Measurements from ENCODE around the gene TCTN2.

Gene TCTN2

GRCh38 chr12:123655420-123655819, 15.5 kb upstream of the TCTN2 start:
- Histone ChIP-seq H3K36me3 (ENCODE audit: control insufficient read depth in 5 of 5, insufficient read depth in 5 of 5, low read length in 5 of 5) (peaks cover 13 to 49% (median 47%) of the 10 kb centered on the region in 5 donors), H3K9ac (ENCODE audit: low read length in 5 of 5) (no peak overlapping the region), H3K27ac (ENCODE audit: low read depth, low read length) (no peak overlapping the region), H3K4me1 (ENCODE audit: control insufficient read depth in 5 of 5, insufficient read depth in 5 of 5, low read length in 5 of 5) (no peaks in the 10 kb centered on the region), H3K27me3 (ENCODE audit: control insufficient read depth in 5 of 5, insufficient read depth in 4 of 5, low read length in 5 of 5) (no peaks in the 10 kb centered on the region), H3K9me3 (ENCODE audit: control insufficient read depth in 5 of 5, low read length in 5 of 5) (no peaks in the 10 kb centered on the region), H3K4me3 (ENCODE audit: low read depth in 1 of 5, low read length in 5 of 5) (no peak overlapping the region)

GRCh38 chr12:123656392-123656791, 14.5 kb upstream of the TCTN2 start:
- no peak overlapping the region for H3K9ac ChIP-seq (ENCODE audit: low read length in 5 of 5)
- H3K4me3 ChIP-seq (ENCODE audit: low read depth in 1 of 5, low read length in 5 of 5): no peak overlapping the region
- no peaks in the 10 kb centered on the region for H3K9me3 ChIP-seq (ENCODE audit: control insufficient read depth in 5 of 5, low read length in 5 of 5)
- H3K4me1 ChIP-seq (ENCODE audit: control insufficient read depth in 5 of 5, insufficient read depth in 5 of 5, low read length in 5 of 5): no peaks in the 10 kb centered on the region
- no peaks in the 10 kb centered on the region for H3K27me3 ChIP-seq (ENCODE audit: control insufficient read depth in 5 of 5, insufficient read depth in 4 of 5, low read length in 5 of 5)
- peaks cover 16 to 49% (median 41%) of the 10 kb centered on the region in 5 donors for H3K36me3 ChIP-seq (ENCODE audit: control insufficient read depth in 5 of 5, insufficient read depth in 5 of 5, low read length in 5 of 5)
- H3K27ac ChIP-seq (ENCODE audit: low read depth, low read length): no peak overlapping the region

- Histone ChIP-seq H3K36me3 (ENCODE audit: control insufficient read depth in 5 of 5, insufficient read depth in 5 of 5, low read length in 5 of 5) (peaks cover 16 to 45% (median 36%) of the 10 kb centered on the region in 5 donors), H3K27ac (ENCODE audit: low read depth, low read length) (no peak overlapping the region)
Measured at GRCh38 chr12:123657211-123657610, 13.7 kb upstream of the TCTN2 start.

GRCh38 chr12:123659996-123660727, 10.8 kb upstream of the TCTN2 start:
- Histone ChIP-seq H3K27ac (ENCODE audit: low read depth, low read length) (peak overlapping the region; percentile 30), H3K36me3 (ENCODE audit: control insufficient read depth in 5 of 5, insufficient read depth in 5 of 5, low read length in 5 of 5) (peaks cover 16 to 41% (median 32%) of the 10 kb centered on the region in 5 donors), H3K4me1 (ENCODE audit: control insufficient read depth in 5 of 5, insufficient read depth in 5 of 5, low read length in 5 of 5) (no peaks in the 10 kb centered on the region), H3K9me3 (ENCODE audit: control insufficient read depth in 5 of 5, low read length in 5 of 5) (no peaks in the 10 kb centered on the region), H3K27me3 (ENCODE audit: control insufficient read depth in 5 of 5, insufficient read depth in 4 of 5, low read length in 5 of 5) (no peaks in the 10 kb centered on the region), H3K9ac (ENCODE audit: low read length in 5 of 5) (peak overlapping the region in 2 of 5 donors; percentile 5 to 42), H3K4me3 (ENCODE audit: low read depth in 1 of 5, low read length in 5 of 5) (no peak overlapping the region)

More at GRCh38 chr12:123657211-123657610, 13.7 kb upstream of the TCTN2 start:
- H3K9me3 ChIP-seq (ENCODE audit: control insufficient read depth in 5 of 5, low read length in 5 of 5): no peaks in the 10 kb centered on the region
- H3K27me3 ChIP-seq (ENCODE audit: control insufficient read depth in 5 of 5, insufficient read depth in 4 of 5, low read length in 5 of 5): no peaks in the 10 kb centered on the region
- no peaks in the 10 kb centered on the region for H3K4me1 ChIP-seq (ENCODE audit: control insufficient read depth in 5 of 5, insufficient read depth in 5 of 5, low read length in 5 of 5)
- no peak overlapping the region for H3K9ac ChIP-seq (ENCODE audit: low read length in 5 of 5)
- H3K4me3 ChIP-seq (ENCODE audit: low read depth in 1 of 5, low read length in 5 of 5): no peak overlapping the region

- no peaks in the 10 kb centered on the region for H3K9me3 ChIP-seq (ENCODE audit: control insufficient read depth in 5 of 5, low read length in 5 of 5)
- peaks cover 0 to 6% (median 3%) of the 10 kb centered on the region in 5 donors for H3K36me3 ChIP-seq (ENCODE audit: control insufficient read depth in 5 of 5, insufficient read depth in 5 of 5, low read length in 5 of 5)
- H3K9ac ChIP-seq (ENCODE audit: low read length in 5 of 5): no peak overlapping the region
- H3K4me1 ChIP-seq (ENCODE audit: control insufficient read depth in 5 of 5, insufficient read depth in 5 of 5, low read length in 5 of 5): peaks cover 5 to 15% (median 14%) of the 10 kb centered on the region in 5 donors
- no peak overlapping the region for H3K27ac ChIP-seq (ENCODE audit: low read depth, low read length)
- no peak overlapping the region for H3K4me3 ChIP-seq (ENCODE audit: low read depth in 1 of 5, low read length in 5 of 5)
- no peaks in the 10 kb centered on the region for H3K27me3 ChIP-seq (ENCODE audit: control insufficient read depth in 5 of 5, insufficient read depth in 4 of 5, low read length in 5 of 5)
Measured at GRCh38 chr12:123667771-123668170, 3.1 kb upstream of the TCTN2 start.

GRCh38 chr12:123671876-123672275, 963 bp downstream of the TCTN2 start:
- Histone ChIP-seq H3K27me3 (ENCODE audit: control insufficient read depth in 5 of 5, insufficient read depth in 4 of 5, low read length in 5 of 5) (no peaks in the 10 kb centered on the region), H3K4me3 (ENCODE audit: low read depth in 1 of 5, low read length in 5 of 5) (peak overlapping the region; percentile 91 to 97 (median 96)), H3K36me3 (ENCODE audit: control insufficient read depth in 5 of 5, insufficient read depth in 5 of 5, low read length in 5 of 5) (peaks cover 0 to 26% (median 16%) of the 10 kb centered on the region in 5 donors), H3K4me1 (ENCODE audit: control insufficient read depth in 5 of 5, insufficient read depth in 5 of 5, low read length in 5 of 5) (peaks cover 5 to 15% (median 14%) of the 10 kb centered on the region in 5 donors), H3K27ac (ENCODE audit: low read depth, low read length) (no peak overlapping the region), H3K9ac (ENCODE audit: low read length in 5 of 5) (peak overlapping the region in 3 of 5 donors; percentile 78 to 92 (median 88)), H3K9me3 (ENCODE audit: control insufficient read depth in 5 of 5, low read length in 5 of 5) (no peaks in the 10 kb centered on the region)

- peaks cover 5 to 15% (median 14%) of the 10 kb centered on the region in 5 donors for H3K4me1 ChIP-seq (ENCODE audit: control insufficient read depth in 5 of 5, insufficient read depth in 5 of 5, low read length in 5 of 5)
- no peak overlapping the region for H3K4me3 ChIP-seq (ENCODE audit: low read depth in 1 of 5, low read length in 5 of 5)
- no peak overlapping the region for H3K27ac ChIP-seq (ENCODE audit: low read depth, low read length)
- H3K9me3 ChIP-seq (ENCODE audit: control insufficient read depth in 5 of 5, low read length in 5 of 5): no peaks in the 10 kb centered on the region
- H3K36me3 ChIP-seq (ENCODE audit: control insufficient read depth in 5 of 5, insufficient read depth in 5 of 5, low read length in 5 of 5): peaks cover 4 to 44% (median 24%) of the 10 kb centered on the region in 5 donors
- H3K9ac ChIP-seq (ENCODE audit: low read length in 5 of 5): no peak overlapping the region
- no peaks in the 10 kb centered on the region for H3K27me3 ChIP-seq (ENCODE audit: control insufficient read depth in 5 of 5, insufficient read depth in 4 of 5, low read length in 5 of 5)
Measured at GRCh38 chr12:123675436-123675835, 4.5 kb downstream of the TCTN2 start.

GRCh38 chr12:123676616-123677320, 5.9 kb downstream of the TCTN2 start:
- Histone ChIP-seq H3K36me3 (ENCODE audit: control insufficient read depth in 5 of 5, insufficient read depth in 5 of 5, low read length in 5 of 5) (peaks cover 7 to 53% (median 27%) of the 10 kb centered on the region in 5 donors), H3K4me3 (ENCODE audit: low read depth in 1 of 5, low read length in 5 of 5) (no peak overlapping the region), H3K4me1 (ENCODE audit: control insufficient read depth in 5 of 5, insufficient read depth in 5 of 5, low read length in 5 of 5) (peaks cover 2 to 4% (median 3%) of the 10 kb centered on the region in 5 donors), H3K9me3 (ENCODE audit: control insufficient read depth in 5 of 5, low read length in 5 of 5) (no peaks in the 10 kb centered on the region), H3K27me3 (ENCODE audit: control insufficient read depth in 5 of 5, insufficient read depth in 4 of 5, low read length in 5 of 5) (no peaks in the 10 kb centered on the region), H3K9ac (ENCODE audit: low read length in 5 of 5) (no peak overlapping the region), H3K27ac (ENCODE audit: low read depth, low read length) (no peak overlapping the region)

GRCh38 chr12:123678981-123679380, 8.1 kb downstream of the TCTN2 start:
- H3K4me1 ChIP-seq (ENCODE audit: control insufficient read depth in 5 of 5, insufficient read depth in 5 of 5, low read length in 5 of 5): no peaks in the 10 kb centered on the region
- H3K4me3 ChIP-seq (ENCODE audit: low read depth in 1 of 5, low read length in 5 of 5): no peak overlapping the region
- H3K27me3 ChIP-seq (ENCODE audit: control insufficient read depth in 5 of 5, insufficient read depth in 4 of 5, low read length in 5 of 5): no peaks in the 10 kb centered on the region
- H3K9ac ChIP-seq (ENCODE audit: low read length in 5 of 5): no peak overlapping the region
- H3K27ac ChIP-seq (ENCODE audit: low read depth, low read length): no peak overlapping the region
- H3K9me3 ChIP-seq (ENCODE audit: control insufficient read depth in 5 of 5, low read length in 5 of 5): no peaks in the 10 kb centered on the region
- H3K36me3 ChIP-seq (ENCODE audit: control insufficient read depth in 5 of 5, insufficient read depth in 5 of 5, low read length in 5 of 5): peaks cover 7 to 51% (median 27%) of the 10 kb centered on the region in 5 donors

GRCh38 chr12:123681605-123682004, 10.7 kb downstream of the TCTN2 start:
- Histone ChIP-seq H3K36me3 (ENCODE audit: control insufficient read depth in 5 of 5, insufficient read depth in 5 of 5, low read length in 5 of 5) (peaks cover 7 to 43% (median 19%) of the 10 kb centered on the region in 5 donors), H3K9ac (ENCODE audit: low read length in 5 of 5) (no peak overlapping the region), H3K4me3 (ENCODE audit: low read depth in 1 of 5, low read length in 5 of 5) (no peak overlapping the region), H3K9me3 (ENCODE audit: control insufficient read depth in 5 of 5, low read length in 5 of 5) (no peaks in the 10 kb centered on the region), H3K4me1 (ENCODE audit: control insufficient read depth in 5 of 5, insufficient read depth in 5 of 5, low read length in 5 of 5) (no peaks in the 10 kb centered on the region), H3K27ac (ENCODE audit: low read depth, low read length) (no peak overlapping the region), H3K27me3 (ENCODE audit: control insufficient read depth in 5 of 5, insufficient read depth in 4 of 5, low read length in 5 of 5) (no peaks in the 10 kb centered on the region)

All from subcutaneous abdominal adipose tissue (tissue), 5 donors.